ENCODE results near the gene CDH11. TPM values are rescaled to one million over a fixed set of nuclear protein-coding genes. Genes with fewer than 3 reads are reported as not detected.

The CDH11 gene
- total and polyA plus RNA-seq, 2 donors (not counting 1 experiment from before 2014, with no cell fraction given), result not detected

GRCh38 chr16:64924086-64924485 is 197.8 kb downstream of the CDH11 start:
- H3K27ac ChIP-seq (ENCODE audit: low read length in 2 of 2), result no peak overlapping the region
- ChIA-PET CTCF (no interaction called here), POLR2A (no interaction called here)
- ATAC-seq (ENCODE audit: low read depth) (no peak), DNase-seq (no peak)
- H3K4me2 ChIP-seq (replicated peaks; ENCODE audit: low read depth, low read length, poor library complexity, severe bottlenecking), result no peak overlapping the region
- no peaks in the 10 kb centered on the region for H3K27me3 Mint-ChIP-seq
- H3K4me1 Mint-ChIP-seq, result no peaks in the 10 kb centered on the region
- H3K4me3 ChIP-seq (ENCODE audit: control extremely low read depth in 1 of 5, extremely low read depth in 1 of 5, insufficient read depth in 1 of 5, low read depth in 2 of 5, low read length in 4 of 5), result no peak overlapping the region
- no peaks in the 10 kb centered on the region for H3K79me2 ChIP-seq (ENCODE audit: control insufficient read depth, insufficient read depth, low read length)
- H3K9me3 Mint-ChIP-seq (ENCODE audit: insufficient read depth), result peaks cover 10% of the 10 kb centered on the region
- no peak overlapping the region for H3K4me3 Mint-ChIP-seq
- no peaks in the 10 kb centered on the region for H3K4me1 ChIP-seq (ENCODE audit: control insufficient read depth in 2 of 2, insufficient read depth in 2 of 2, low read length in 2 of 2)
- peaks cover 0 to 3% (median 0%) of the 10 kb centered on the region in 3 donors for H3K9me3 ChIP-seq (ENCODE audit: control extremely low read depth in 1 of 3, control insufficient read depth in 2 of 3, insufficient read depth in 1 of 3, low read length in 2 of 3)
- no peak overlapping the region for H3K9ac ChIP-seq (ENCODE audit: low read length)
- WGBS (ENCODE audit: insufficient coverage), result no CpG with 5 or more reads among the region's 2 CpGs
- no peaks in the 10 kb centered on the region for H3K36me3 ChIP-seq (replicated peaks in 1 of 2; ENCODE audit: control extremely low read depth in 1 of 2, control insufficient read depth in 1 of 2, extremely low read depth in 1 of 2, insufficient read depth in 2 of 2, low read length in 1 of 2)
- intact Hi-C loops (cut with micrococcal nuclease), result no loop called here
- TF ChIP-seq CTCF (IDR thresholded peaks at IDR 0.05), result no peak
- TF ChIP-seq EZH2 (IDR thresholded peaks at IDR 0.05; ENCODE audit: borderline replicate concordance, insufficient read depth, low read depth, low read length, poor library complexity, severe bottlenecking), result no peak
- H3K27me3 ChIP-seq (replicated peaks in 1 of 4; ENCODE audit: control extremely low read depth in 1 of 4, control insufficient read depth in 3 of 4, insufficient read depth in 4 of 4, low read length in 3 of 4), result no peaks in the 10 kb centered on the region
- H3K27ac Mint-ChIP-seq, result no peak overlapping the region
- no peak overlapping the region for H2AFZ ChIP-seq (ENCODE audit: insufficient read depth, low read depth, low read length, poor library complexity, severe bottlenecking)
- H4K20me1 ChIP-seq (ENCODE audit: control insufficient read depth, insufficient read depth, low read length, poor library complexity, severe bottlenecking), result no peaks in the 10 kb centered on the region

GRCh38 chr16:64919929-64920607 is 201.8 kb downstream of the CDH11 start:
- ChIA-PET CTCF (no interaction called here), POLR2A (no interaction called here)
- Histone ChIP-seq H2AFZ (ENCODE audit: insufficient read depth, low read depth, low read length, poor library complexity, severe bottlenecking) (no peak overlapping the region), H3K9ac (ENCODE audit: low read length) (no peak overlapping the region), H3K79me2 (ENCODE audit: control insufficient read depth, insufficient read depth, low read length) (no peaks in the 10 kb centered on the region), H3K4me2 (replicated peaks; ENCODE audit: low read depth, low read length, poor library complexity, severe bottlenecking) (no peak overlapping the region), H3K9me3 (ENCODE audit: control extremely low read depth in 1 of 3, control insufficient read depth in 2 of 3, insufficient read depth in 1 of 3, low read length in 2 of 3) (no peaks in the 10 kb centered on the region), H3K36me3 (replicated peaks in 1 of 2; ENCODE audit: control extremely low read depth in 1 of 2, control insufficient read depth in 1 of 2, extremely low read depth in 1 of 2, insufficient read depth in 2 of 2, low read length in 1 of 2) (no peaks in the 10 kb centered on the region), H3K27ac (ENCODE audit: low read length in 2 of 2) (no peak overlapping the region), H3K27me3 (replicated peaks in 1 of 4; ENCODE audit: control extremely low read depth in 1 of 4, control insufficient read depth in 3 of 4, insufficient read depth in 4 of 4, low read length in 3 of 4) (no peaks in the 10 kb centered on the region), H3K4me3 (ENCODE audit: control extremely low read depth in 1 of 5, extremely low read depth in 1 of 5, insufficient read depth in 1 of 5, low read depth in 2 of 5, low read length in 4 of 5) (no peak overlapping the region), H3K4me1 (ENCODE audit: control insufficient read depth in 2 of 2, insufficient read depth in 2 of 2, low read length in 2 of 2) (no peaks in the 10 kb centered on the region), H4K20me1 (ENCODE audit: control insufficient read depth, insufficient read depth, low read length, poor library complexity, severe bottlenecking) (no peaks in the 10 kb centered on the region)
- Mint-ChIP-seq H3K4me1 (no peaks in the 10 kb centered on the region), H3K9me3 (ENCODE audit: insufficient read depth) (peaks cover 3% of the 10 kb centered on the region), H3K4me3 (no peak overlapping the region), H3K27ac (no peak overlapping the region), H3K27me3 (no peaks in the 10 kb centered on the region)
- 80% methylated on average over 1 of the region's 2 CpGs for WGBS (ENCODE audit: insufficient coverage)
- no peak for ATAC-seq (ENCODE audit: low read depth)
- intact Hi-C loops (cut with micrococcal nuclease), result no loop called here
- no peak for DNase-seq
- TF ChIP-seq EZH2 (IDR thresholded peaks at IDR 0.05; ENCODE audit: borderline replicate concordance, insufficient read depth, low read depth, low read length, poor library complexity, severe bottlenecking), result no peak

All from B cell (primary cell).